Measurements from ENCODE around the gene NQO1. TPM values are rescaled to one million over a fixed set of nuclear protein-coding genes. Genes with fewer than 3 reads are reported as not detected.

The NQO1 gene
- total and polyA plus RNA-seq, 2 of the 8 experiments (the other 6 are each of a cell fraction or from before 2014, with no cell fraction given) = 32.7 to 45.7 TPM

- H3K79me2 ChIP-seq (ENCODE audit: control insufficient read depth in 1 of 2, insufficient read depth in 2 of 2, low read length in 2 of 2) = no peaks in the 10 kb centered on the region
- no peak overlapping the region for H2AK5ac ChIP-seq (ENCODE audit: low read depth, low read length)
- no peak overlapping the region for H3K9ac ChIP-seq (replicated peaks in 1 of 4; ENCODE audit: extremely low read depth in 1 of 4, low read depth in 3 of 4, low read length in 3 of 4)
- WGBS, 2 experiments (ENCODE audit: extremely low coverage in 1 of 2, insufficient coverage in 1 of 2, insufficient read length in 1 of 2, insufficient replicate concordance in 2 of 2, low coverage in 1 of 2, low lambda C conversion rate in 2 of 2, missing lambda C conversion rate in 1 of 2) = 90% methylated on average over 4 of the region's 4 CpGs; no CpG with 5 or more reads in 1 of the 2 experiments
- no peak overlapping the region for H3K4me2 ChIP-seq (ENCODE audit: insufficient read depth in 1 of 2, low read depth in 2 of 2, low read length in 2 of 2)
- DNase-seq (ENCODE audit: low read depth in 1 of 2, low spot score in 2 of 2) = peak in 1 of 2 experiments; percentile 16
- no peaks in the 10 kb centered on the region for H4K20me1 ChIP-seq (replicated peaks in 1 of 2; ENCODE audit: control insufficient read depth in 1 of 2, insufficient read depth in 2 of 2, low read length in 2 of 2)
- H4K91ac ChIP-seq (replicated peaks; ENCODE audit: insufficient read length, low read length) = no peak overlapping the region
- H2BK15ac ChIP-seq (ENCODE audit: low read length) = no peak overlapping the region
- H3K23ac ChIP-seq (ENCODE audit: insufficient read length) = no peak overlapping the region
- no peak for TF ChIP-seq ASH2L (IDR thresholded peaks at IDR 0.05; ENCODE audit: low read length)
- TF ChIP-seq E2F6 (IDR thresholded peaks at IDR 0.05) = no peak
- no peak for TF ChIP-seq YY1 (IDR thresholded peaks at IDR 0.05; ENCODE audit: low read depth, low read length)
- no peak for TF ChIP-seq CTCF (IDR thresholded peaks at IDR 0.05; ENCODE audit: control extremely low read depth in 1 of 3, insufficient read depth in 1 of 3, low read depth in 1 of 3, low read length in 3 of 3)
- TF ChIP-seq RXRA (IDR thresholded peaks at IDR 0.05; ENCODE audit: insufficient read depth, low read depth, low read length) = no peak
- ChIA-PET CTCF (ENCODE audit: partially characterized antibody) (interaction anchor here (0.8 kb wide), 1 partner anchor 10 kb away, joined by 3 read pairs; no protein-coding TSS in a partner anchor), POLR2A (ENCODE audit: partially characterized antibody) (interaction anchor here (0.6 kb wide), 1 partner anchor 314 kb away, joined by 3 read pairs; no protein-coding TSS in a partner anchor)
- no peaks in the 10 kb centered on the region for H3K27me3 ChIP-seq (replicated peaks in 1 of 4; ENCODE audit: control insufficient read depth in 3 of 4, extremely low read depth in 1 of 4, insufficient read depth in 3 of 4, low read length in 3 of 4)
- no peak overlapping the region for H3K56ac ChIP-seq (replicated peaks; ENCODE audit: insufficient read length, low read depth, low read length)
- FAIRE-seq = no peak
- no peak overlapping the region for H3K14ac ChIP-seq (ENCODE audit: insufficient read length)
- H4K8ac ChIP-seq (ENCODE audit: extremely low read depth, insufficient read depth, low read length) = no peak overlapping the region
- no peak overlapping the region for H3K18ac ChIP-seq (ENCODE audit: extremely low read depth, low read length)
- H4K5ac ChIP-seq (ENCODE audit: insufficient read length, low read depth, low read length) = no peak overlapping the region
- H3K4me1 ChIP-seq (replicated peaks in 1 of 4; ENCODE audit: control insufficient read depth in 3 of 4, insufficient read depth in 4 of 4, low read length in 3 of 4) = no peaks in the 10 kb centered on the region
- H2BK20ac ChIP-seq (ENCODE audit: low read length) = no peak overlapping the region
- H3K27ac ChIP-seq (ENCODE audit: low read depth, low read length) = no peak overlapping the region
- no peak overlapping the region for H2AFZ ChIP-seq (ENCODE audit: low read length)
- no peak overlapping the region for H2BK12ac ChIP-seq (ENCODE audit: low read depth, low read length)
- H3K9me3 ChIP-seq (ENCODE audit: insufficient read depth in 2 of 2, low read depth in 1 of 2, low read length in 1 of 2) = no peaks in the 10 kb centered on the region
- H2BK5ac ChIP-seq (ENCODE audit: low read depth, low read length) = no peak overlapping the region
- no peaks in the 10 kb centered on the region for H3K23me2 ChIP-seq (ENCODE audit: low read depth, low read length)
- peaks cover 19 to 50% (median 27%) of the 10 kb centered on the region in 4 experiments for H3K36me3 ChIP-seq (ENCODE audit: control insufficient read depth in 2 of 4, insufficient read depth in 4 of 4, low read length in 3 of 4)
- H2BK120ac ChIP-seq (replicated peaks; ENCODE audit: low read depth, low read length) = no peak overlapping the region
- H3K79me1 ChIP-seq (ENCODE audit: low read depth, low read length) = no peaks in the 10 kb centered on the region
- H3K4ac ChIP-seq (replicated peaks; ENCODE audit: insufficient read length, low read depth, low read length) = no peak overlapping the region
- no peak overlapping the region; a peak in 1 of 8 replicates for H3K4me3 ChIP-seq (ENCODE audit: extremely low read depth in 1 of 4, insufficient read depth in 2 of 4, low read depth in 3 of 4, low read length in 4 of 4)
Measured at GRCh38 chr16:69691980-69692911, 34.1 kb downstream of the NQO1 start.

Measured in H1 (cell line).